Mesenchymal stem cell (in vitro differentiated cells and primary cell): ENCODE data around the gene MRPL11.

ENCODE experiments used
- DNase-seq: peaks from one replicate; pipeline ENCODE4 v3.0.0-alpha.2; 2013
- H2AFZ ChIP-seq: one replicate; pipeline ENCODE4 v1.6.1; 2013; ENCODE audit warnings: low read depth, mild to moderate bottlenecking, control low read depth, inconsistent platforms, low read length, moderate library complexity
- H2AK5ac ChIP-seq: 2 replicates; pipeline ENCODE4 v1.6.1; 2013; ENCODE audit warnings: low read length, moderate library complexity, mild to moderate bottlenecking, inconsistent platforms; ENCODE audit not compliant: severe bottlenecking
- H2BK120ac ChIP-seq: one replicate; pipeline ENCODE4 v1.6.1; 2013; ENCODE audit warnings: low read depth, mild to moderate bottlenecking, inconsistent platforms, low read length, moderate library complexity
- H2BK12ac ChIP-seq, 2 experiments: one replicate each; pipeline ENCODE4 v1.6.1; 2013; ENCODE audit warnings: inconsistent platforms in 2 of 2, low read length in 2 of 2, mild to moderate bottlenecking in 2 of 2, moderate library complexity in 2 of 2, control low read depth in 1 of 2
- H2BK15ac ChIP-seq: one replicate; pipeline ENCODE4 v1.6.1; 2013; ENCODE audit warnings: mild to moderate bottlenecking, low read depth, inconsistent platforms; ENCODE audit not compliant: poor library complexity, severe bottlenecking
- H2BK5ac ChIP-seq: 2 replicates; pipeline ENCODE4 v1.6.1; 2013; ENCODE audit warnings: low read depth, mild to moderate bottlenecking, low read length, control low read depth, inconsistent platforms; ENCODE audit not compliant: poor library complexity, severe bottlenecking
- H3K14ac ChIP-seq, 2 experiments: one replicate each; pipeline ENCODE4 v1.6.1; 2013; ENCODE audit warnings: inconsistent platforms in 2 of 2, low read length in 2 of 2, control low read depth in 1 of 2, mild to moderate bottlenecking in 1 of 2, moderate library complexity in 1 of 2
- H3K18ac ChIP-seq, 2 experiments: one replicate each; pipeline ENCODE4 v1.6.1; 2013; ENCODE audit warnings: inconsistent platforms in 2 of 2, low read length in 2 of 2, control low read depth in 1 of 2, low read depth in 1 of 2, mild to moderate bottlenecking in 1 of 2
- H3K23ac ChIP-seq, 2 experiments: one replicate each; pipeline ENCODE4 v1.6.1; 2013; ENCODE audit warnings: inconsistent platforms in 2 of 2, low read length in 2 of 2, mild to moderate bottlenecking in 2 of 2, moderate library complexity in 2 of 2, control low read depth in 1 of 2
- H3K27ac ChIP-seq: 2 replicates; pipeline ENCODE4 v1.5.1; 2013; ENCODE audit warnings: mild to moderate bottlenecking, moderate library complexity, low read length, control low read depth, inconsistent platforms; ENCODE audit not compliant: poor library complexity, severe bottlenecking
- H3K27me3 ChIP-seq, 2 experiments: 2 replicates each; pipeline versions ENCODE4 v1.6.1 to v1.7.0; 2013; ENCODE audit warnings: low read length in 2 of 2, mild to moderate bottlenecking in 2 of 2, moderate library complexity in 2 of 2, control low read depth in 1 of 2, inconsistent platforms in 1 of 2; ENCODE audit not compliant: control insufficient read depth in 1 of 2, insufficient read depth in 1 of 2
- H3K36me3 ChIP-seq, 2 experiments: 2 replicates each; pipeline versions ENCODE4 v1.6.1 to v1.7.0; 2013; ENCODE audit warnings: low read length in 2 of 2, control low read depth in 1 of 2, inconsistent platforms in 1 of 2, low read depth in 1 of 2, mild to moderate bottlenecking in 1 of 2; ENCODE audit not compliant: insufficient read depth in 2 of 2, control insufficient read depth in 1 of 2
- H3K4ac ChIP-seq, 2 experiments: one replicate each; pipeline ENCODE4 v1.6.1; 2013; ENCODE audit warnings: inconsistent platforms in 2 of 2, low read length in 2 of 2, mild to moderate bottlenecking in 2 of 2, moderate library complexity in 2 of 2, control low read depth in 1 of 2, low read depth in 1 of 2
- H3K4me1 ChIP-seq: 2 replicates; pipeline ENCODE4 v1.6.1; 2013; ENCODE audit warnings: low read depth, low read length, control low read depth; ENCODE audit not compliant: control insufficient read depth, insufficient read depth
- H3K4me2 ChIP-seq: 2 replicates; pipeline ENCODE4 v1.6.1; 2013; ENCODE audit warnings: low read length, mild to moderate bottlenecking, inconsistent platforms; ENCODE audit not compliant: poor library complexity, severe bottlenecking
- H3K4me3 ChIP-seq, 2 experiments: 2 replicates each; pipeline versions ENCODE4 v1.5.1 to v1.7.0; 2013; ENCODE audit warnings: low read length in 2 of 2, mild to moderate bottlenecking in 2 of 2, control low read depth in 1 of 2, low read depth in 1 of 2; ENCODE audit not compliant: insufficient read depth in 1 of 2
- H3K79me1 ChIP-seq: replicated peaks from 2 replicates; pipeline ENCODE4 v1.6.1; 2013; ENCODE audit warnings: mild to moderate bottlenecking, control low read depth, low read length, inconsistent platforms; ENCODE audit not compliant: poor library complexity, severe bottlenecking
- H3K9ac ChIP-seq: 2 replicates; pipeline ENCODE4 v1.7.0; 2013; ENCODE audit warnings: mild to moderate bottlenecking, low read length, moderate library complexity
- H3K9me3 ChIP-seq: 2 replicates; pipeline ENCODE4 v1.7.0; 2013; ENCODE audit warnings: mild to moderate bottlenecking, low read length; ENCODE audit not compliant: control insufficient read depth
- H4K8ac ChIP-seq: one replicate; pipeline ENCODE4 v1.6.1; 2013; ENCODE audit warnings: inconsistent platforms, mild to moderate bottlenecking, low read length, moderate library complexity
- H4K91ac ChIP-seq: one replicate; pipeline ENCODE4 v1.6.1; 2013; ENCODE audit warnings: mild to moderate bottlenecking, low read length, inconsistent platforms
- WGBS: methylation state at CpG from one replicate; pipeline ENCODE4 v1.1.7; 2013; ENCODE audit warnings: mixed read lengths; 5-methylcytosine and 5-hydroxymethylcytosine counted together

MRPL11 gene

GRCh38 chr11:66459138-66459778 is 20.6 kb upstream of the MRPL11 start:
- DNase-seq, result peak; percentile 19
- Histone ChIP-seq H2BK12ac (no peak overlapping the region), H3K36me3 (no peaks in the 10 kb centered on the region), H4K8ac (no peak overlapping the region), H3K27ac (no peak overlapping the region), H2AFZ (no peak overlapping the region), H2BK120ac (no peak overlapping the region), H3K4ac (no peak overlapping the region), H3K27me3 (peaks cover 16 to 21% of the 10 kb centered on the region in 2 experiments), H3K14ac (no peak overlapping the region), H2BK5ac (no peak overlapping the region), H3K4me2 (no peak overlapping the region), H2BK15ac (no peak overlapping the region), H4K91ac (no peak overlapping the region), H3K9me3 (no peaks in the 10 kb centered on the region), H3K4me3 (no peak overlapping the region), H3K79me1 (no peaks in the 10 kb centered on the region), H3K9ac (no peak overlapping the region), H3K4me1 (no peaks in the 10 kb centered on the region), H3K18ac (no peak overlapping the region), H2AK5ac (no peak overlapping the region), H3K23ac (no peak overlapping the region)
- WGBS, result 88% methylated on average over 4 of the region's 5 CpGs

- H3K4ac ChIP-seq, result no peak overlapping the region
- no peak overlapping the region for H2BK5ac ChIP-seq
- no peak overlapping the region for H2BK12ac ChIP-seq
- no peak overlapping the region for H4K91ac ChIP-seq
- no peak overlapping the region for H3K4me3 ChIP-seq
- no peak overlapping the region for H3K14ac ChIP-seq
- no peak overlapping the region for H2BK15ac ChIP-seq
- H3K23ac ChIP-seq, result no peak overlapping the region
- H3K18ac ChIP-seq, result no peak overlapping the region
- WGBS, result 87% methylated on average over 3 of the region's 6 CpGs
- no peak overlapping the region for H4K8ac ChIP-seq
- H2AK5ac ChIP-seq, result no peak overlapping the region
- H2AFZ ChIP-seq, result no peak overlapping the region
- DNase-seq, result no peak
- peaks cover 23 to 27% of the 10 kb centered on the region in 2 experiments for H3K27me3 ChIP-seq
- H3K4me2 ChIP-seq, result no peak overlapping the region
- H3K27ac ChIP-seq, result no peak overlapping the region
- no peaks in the 10 kb centered on the region for H3K79me1 ChIP-seq
- H3K4me1 ChIP-seq, result no peaks in the 10 kb centered on the region
- no peak overlapping the region for H2BK120ac ChIP-seq
- H3K36me3 ChIP-seq, result no peaks in the 10 kb centered on the region
- H3K9ac ChIP-seq, result no peak overlapping the region
- H3K9me3 ChIP-seq, result no peaks in the 10 kb centered on the region
Observed at GRCh38 chr11:66457826-66458225, 19.2 kb upstream of the MRPL11 start.

- no peaks in the 10 kb centered on the region for H3K79me1 ChIP-seq
- no peak overlapping the region for H2BK5ac ChIP-seq
- H3K14ac ChIP-seq, result no peak overlapping the region
- no peak overlapping the region for H4K8ac ChIP-seq
- no peak overlapping the region for H2AK5ac ChIP-seq
- H3K9ac ChIP-seq, result no peak overlapping the region
- H2BK15ac ChIP-seq, result no peak overlapping the region
- H3K27ac ChIP-seq, result no peak overlapping the region
- no peaks in the 10 kb centered on the region for H3K36me3 ChIP-seq
- no peak overlapping the region for H3K4me2 ChIP-seq
- no peak overlapping the region for H3K4me3 ChIP-seq
- H3K27me3 ChIP-seq, result peaks cover 45 to 48% of the 10 kb centered on the region in 2 experiments
- no peak overlapping the region for H2BK12ac ChIP-seq
- no peak overlapping the region for H4K91ac ChIP-seq
- H3K4me1 ChIP-seq, result no peaks in the 10 kb centered on the region
- DNase-seq, result no peak
- H3K4ac ChIP-seq, result no peak overlapping the region
- no peak overlapping the region for H2AFZ ChIP-seq
- H3K9me3 ChIP-seq, result no peaks in the 10 kb centered on the region
- no peak overlapping the region for H3K18ac ChIP-seq
- WGBS, result 79% methylated on average over 3 of the region's 3 CpGs
- no peak overlapping the region for H2BK120ac ChIP-seq
- no peak overlapping the region for H3K23ac ChIP-seq
Observed at GRCh38 chr11:66454828-66455227, 16.2 kb upstream of the MRPL11 start.

DNA sequence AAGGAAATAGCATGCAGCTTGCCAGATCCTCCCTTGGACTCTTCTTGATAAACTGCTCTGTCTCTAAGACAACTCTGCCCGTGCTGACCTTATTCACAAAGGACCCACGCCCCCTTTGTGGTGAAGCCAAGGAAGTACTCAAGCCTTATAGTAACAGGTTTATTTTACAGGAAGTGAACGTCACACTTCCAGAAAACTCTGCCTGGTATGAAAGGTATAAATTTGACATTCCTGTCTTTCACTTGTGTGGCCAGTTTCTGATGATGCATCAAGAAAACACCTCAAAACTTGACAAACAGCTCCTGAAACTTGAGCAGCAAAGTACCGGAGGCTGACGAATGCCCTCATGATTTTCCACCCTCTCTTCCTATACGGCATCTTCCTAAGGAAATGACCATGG is 15.6 kb upstream of the MRPL11 start:
- no peak overlapping the region for H3K4me2 ChIP-seq
- no peaks in the 10 kb centered on the region for H3K4me1 ChIP-seq
- no peak overlapping the region for H2BK120ac ChIP-seq
- H3K4me3 ChIP-seq, result no peak overlapping the region
- H2BK15ac ChIP-seq, result no peak overlapping the region
- H3K36me3 ChIP-seq, result no peaks in the 10 kb centered on the region
- peaks cover 47 to 49% of the 10 kb centered on the region in 2 experiments for H3K27me3 ChIP-seq
- no peak overlapping the region for H3K27ac ChIP-seq
- no peak overlapping the region for H4K91ac ChIP-seq
- H2BK12ac ChIP-seq, result no peak overlapping the region
- no peak overlapping the region for H3K9ac ChIP-seq
- H3K79me1 ChIP-seq, result no peaks in the 10 kb centered on the region
- WGBS, result 73% methylated on average over 4 of the region's 6 CpGs
- DNase-seq, result no peak
- H3K18ac ChIP-seq, result no peak overlapping the region
- no peak overlapping the region for H2AFZ ChIP-seq
- no peak overlapping the region for H2AK5ac ChIP-seq
- no peak overlapping the region for H2BK5ac ChIP-seq
- H3K9me3 ChIP-seq, result no peaks in the 10 kb centered on the region
- H3K4ac ChIP-seq, result no peak overlapping the region
- H3K14ac ChIP-seq, result no peak overlapping the region
- no peak overlapping the region for H3K23ac ChIP-seq
- H4K8ac ChIP-seq, result no peak overlapping the region
